ENCODE measurements around the gene POTEJ.
"Not testable (repeated sequence)": the region's sequence is repeated elsewhere in the genome, so short reads cannot be mapped to it uniquely, and the experiment has no call there.

POTEJ gene

GRCh38 chr2:130611140-130611539 lies at the start of gene POTEJ:
POTEJ (plus strand) TSS chr2:130611440; CDS start chr2:130611533, 93 bp downstream.
- not testable (repeated sequence) for DNase-seq (ENCODE audit: low read depth); H3K4me3 ChIP-seq (ENCODE audit: low read length)

GRCh38 chr2:130566165-130566564 lies 45.1 kb upstream of the POTEJ start:
- H3K4me3 ChIP-seq (ENCODE audit: low read length); DNase-seq (ENCODE audit: low read depth): not testable (repeated sequence)

DNA sequence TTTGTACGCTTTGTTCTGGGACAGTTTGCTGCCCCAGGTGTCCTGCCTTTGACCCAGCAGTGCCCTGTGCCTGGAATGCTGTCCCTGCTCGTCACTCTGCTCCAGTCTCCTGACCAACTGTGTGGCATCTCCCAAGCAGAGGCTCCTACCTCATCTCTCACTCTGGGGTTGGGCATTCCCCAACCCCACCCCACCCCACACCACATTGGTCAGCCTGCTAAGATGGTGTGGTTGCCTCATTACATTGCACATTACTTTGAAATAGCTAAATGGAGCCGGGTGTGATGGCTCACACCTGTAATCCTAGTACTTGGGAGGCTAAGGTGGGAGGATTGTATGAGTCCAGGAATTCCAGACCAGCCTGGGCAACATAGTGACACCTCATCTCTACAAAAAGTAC lies 39.3 kb upstream of the POTEJ start:
- H3K4me3 ChIP-seq (ENCODE audit: low read length); DNase-seq (ENCODE audit: low read depth): not testable (repeated sequence)

DNA sequence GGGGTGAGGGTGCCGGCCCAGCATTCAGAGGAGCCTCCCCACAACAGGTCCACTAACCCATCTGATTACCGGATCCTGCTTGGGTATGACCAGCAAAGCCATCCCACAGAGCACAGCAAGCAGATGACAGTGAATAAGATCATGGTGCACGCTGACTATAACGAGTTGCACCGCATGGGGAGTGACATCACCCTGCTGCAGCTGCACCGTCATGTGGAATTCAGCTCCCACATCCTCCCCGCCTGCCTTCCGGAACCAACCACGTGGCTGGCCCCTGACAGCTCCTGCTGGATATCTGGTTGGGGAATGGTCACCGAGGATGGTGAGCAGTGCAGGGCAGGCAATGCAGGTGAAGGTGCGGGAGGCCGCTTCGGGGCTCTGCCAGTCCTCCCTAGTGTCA lies 37.0 kb upstream of the POTEJ start:
- not testable (repeated sequence) for DNase-seq (ENCODE audit: low read depth); H3K4me3 ChIP-seq (ENCODE audit: low read length)

- not testable (repeated sequence) for H3K4me3 ChIP-seq (ENCODE audit: low read length); DNase-seq (ENCODE audit: low read depth)
Measured at GRCh38 chr2:130576209-130576784, 34.9 kb upstream of the POTEJ start.

DNA sequence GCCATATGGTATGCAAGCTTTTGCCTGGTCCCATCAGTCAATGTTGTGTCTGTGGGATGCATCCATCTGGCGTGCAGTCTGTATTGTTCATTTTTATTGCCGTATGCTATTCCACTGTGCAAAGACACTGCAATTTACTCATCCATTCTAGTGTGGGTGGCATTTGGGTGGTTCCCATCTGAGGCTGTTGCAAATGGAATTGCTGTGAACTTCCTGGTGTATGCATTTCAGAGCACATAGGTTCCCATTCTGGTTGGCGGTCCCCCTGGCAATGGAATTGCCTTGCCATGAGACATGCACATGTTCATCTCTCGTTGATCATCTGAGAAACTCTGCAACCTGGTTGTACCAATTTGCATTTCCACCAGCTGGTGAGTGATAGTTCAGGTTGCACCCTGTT lies 33.7 kb upstream of the POTEJ start:
- not testable (repeated sequence) for DNase-seq (ENCODE audit: low read depth); H3K4me3 ChIP-seq (ENCODE audit: low read length)

GRCh38 chr2:130579121-130579520 lies 32.1 kb upstream of the POTEJ start:
- H3K4me3 ChIP-seq (ENCODE audit: low read length); DNase-seq (ENCODE audit: low read depth): not testable (repeated sequence)

- not testable (repeated sequence) for H3K4me3 ChIP-seq (ENCODE audit: low read length); DNase-seq (ENCODE audit: low read depth)
Measured at GRCh38 chr2:130581491-130581890, 29.7 kb upstream of the POTEJ start.

DNA sequence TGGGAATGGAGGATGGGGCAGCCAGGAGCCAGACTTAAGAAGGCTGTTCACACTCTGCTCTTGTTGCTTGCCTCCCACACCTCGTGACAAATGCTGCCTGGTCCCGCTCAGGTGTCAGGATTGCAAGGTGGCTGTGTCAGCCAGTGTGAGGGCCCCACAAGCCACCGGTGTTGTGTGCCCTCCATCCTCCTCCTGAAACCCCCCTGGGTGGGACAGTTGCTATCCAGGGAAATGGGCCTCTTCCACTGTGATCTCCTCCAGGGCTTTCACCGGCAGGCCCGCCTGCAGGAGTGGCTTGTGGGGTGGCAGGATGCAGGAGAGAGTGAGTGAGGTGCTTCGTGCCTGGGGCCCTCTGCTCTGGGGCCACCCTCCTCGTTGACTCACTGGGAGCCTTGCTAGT lies 28.3 kb upstream of the POTEJ start:
- DNase-seq (ENCODE audit: low read depth); H3K4me3 ChIP-seq (ENCODE audit: low read length): not testable (repeated sequence)

DNA sequence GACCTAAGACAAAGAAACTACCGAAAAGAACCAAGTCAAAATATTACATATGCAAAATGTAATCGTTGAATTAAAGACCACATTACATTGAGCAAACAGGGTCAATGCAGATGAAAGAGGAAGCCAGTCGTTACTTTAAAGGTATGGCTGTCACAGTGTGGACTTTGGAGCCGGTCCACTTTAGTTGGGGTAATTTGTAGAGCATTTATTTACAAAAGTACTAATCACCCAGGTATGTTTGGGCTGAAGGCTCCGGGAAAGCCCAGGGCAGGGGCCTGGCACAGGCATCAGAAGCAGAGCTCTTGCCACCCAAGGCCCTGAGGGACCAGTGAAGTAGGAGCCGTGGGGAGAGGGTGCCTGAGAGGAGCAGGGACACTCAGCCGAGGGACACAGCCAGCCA lies 27.7 kb upstream of the POTEJ start:
- DNase-seq (ENCODE audit: low read depth); H3K4me3 ChIP-seq (ENCODE audit: low read length): not testable (repeated sequence)

DNA sequence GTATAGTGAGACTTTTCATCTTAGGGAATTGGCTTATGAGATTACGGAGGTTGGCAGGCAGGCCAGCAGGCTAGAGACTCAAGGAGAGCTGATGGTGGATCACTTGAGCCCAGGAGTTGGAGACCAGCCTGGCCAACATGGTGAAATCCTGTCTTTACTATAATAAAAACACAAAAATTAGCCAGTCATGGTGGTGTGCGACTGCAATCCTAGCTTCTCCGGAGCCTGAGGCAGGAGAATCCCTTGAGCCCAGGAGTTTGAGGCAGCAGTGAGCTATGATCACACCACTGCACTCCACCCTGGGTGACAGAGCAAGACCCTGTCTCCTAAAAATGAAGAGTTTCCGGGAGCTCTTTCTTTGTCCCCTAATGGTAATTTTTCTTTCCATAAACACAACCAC lies 26.5 kb upstream of the POTEJ start:
- DNase-seq (ENCODE audit: low read depth); H3K4me3 ChIP-seq (ENCODE audit: low read length): not testable (repeated sequence)

DNA sequence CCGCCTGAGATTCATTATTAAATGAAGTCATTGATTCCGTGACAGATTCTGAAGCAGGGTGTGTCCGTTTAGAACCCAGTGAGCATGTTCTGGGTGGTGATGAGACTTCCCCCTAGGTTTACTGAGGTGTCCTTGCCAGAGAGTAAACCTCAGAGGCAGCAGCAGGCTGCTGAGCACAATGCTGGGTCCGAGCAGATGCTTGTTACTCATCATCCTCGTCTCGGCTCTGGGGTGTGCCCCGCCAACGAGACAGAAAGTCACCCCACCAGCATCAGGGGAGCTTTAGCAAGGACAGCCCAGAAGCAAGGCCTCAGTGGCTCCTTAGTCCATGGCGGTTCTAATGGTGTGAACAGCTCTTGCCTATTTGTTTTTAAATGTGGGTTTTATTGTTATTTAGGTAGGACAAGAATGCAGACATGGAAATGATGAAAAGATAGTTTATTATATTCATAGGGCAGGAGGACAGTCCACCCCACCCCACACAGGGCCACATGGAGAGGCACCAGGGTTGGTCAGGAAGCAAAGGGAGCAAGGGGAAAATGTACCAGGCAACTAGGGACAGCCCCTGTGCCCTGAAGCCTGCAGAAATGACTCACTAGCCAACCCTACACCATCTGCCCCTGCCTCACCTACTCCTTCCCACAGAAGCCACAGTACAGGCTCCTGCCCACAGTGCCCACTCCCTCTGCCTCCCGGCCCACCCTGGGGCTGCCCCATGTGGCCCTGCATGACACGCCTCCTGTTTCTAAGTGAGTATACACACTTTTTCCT lies 22.4 kb upstream of the POTEJ start:
- H3K4me3 ChIP-seq (ENCODE audit: low read length); DNase-seq (ENCODE audit: low read depth): not testable (repeated sequence)

DNA sequence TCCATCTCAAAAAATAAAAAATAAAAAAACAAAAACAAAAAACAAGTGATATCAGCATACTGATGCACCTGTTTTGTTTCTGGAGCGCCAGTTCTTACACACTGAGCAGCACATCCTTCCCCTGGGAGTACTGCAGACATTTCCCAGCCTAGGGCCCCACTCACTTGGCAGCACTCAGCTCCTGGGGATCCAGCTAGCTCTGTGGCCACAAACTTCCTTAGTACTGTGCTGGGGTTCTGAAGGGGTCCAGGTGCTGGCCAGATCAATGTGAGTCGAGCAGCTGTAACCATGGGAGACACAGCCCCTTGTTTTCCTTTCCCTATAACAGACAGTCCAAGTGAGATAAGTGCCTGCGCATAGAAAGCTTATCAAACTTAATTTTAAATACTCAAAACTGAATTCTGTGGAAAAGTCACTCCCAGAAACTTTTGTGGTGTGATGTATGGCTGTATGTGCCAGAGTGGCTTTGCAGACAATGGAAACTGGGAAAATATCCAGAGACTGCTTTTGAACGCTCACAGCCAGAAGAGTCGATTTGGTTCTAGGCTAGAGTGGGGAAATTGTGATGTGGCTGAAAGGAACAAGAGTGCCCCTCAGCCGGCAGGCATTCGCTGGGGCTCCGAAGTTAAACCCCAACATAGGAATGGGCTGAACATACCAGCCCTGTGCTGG lies 20.9 kb upstream of the POTEJ start:
- H3K4me3 ChIP-seq (ENCODE audit: low read length) = not testable (repeated sequence)

DNA sequence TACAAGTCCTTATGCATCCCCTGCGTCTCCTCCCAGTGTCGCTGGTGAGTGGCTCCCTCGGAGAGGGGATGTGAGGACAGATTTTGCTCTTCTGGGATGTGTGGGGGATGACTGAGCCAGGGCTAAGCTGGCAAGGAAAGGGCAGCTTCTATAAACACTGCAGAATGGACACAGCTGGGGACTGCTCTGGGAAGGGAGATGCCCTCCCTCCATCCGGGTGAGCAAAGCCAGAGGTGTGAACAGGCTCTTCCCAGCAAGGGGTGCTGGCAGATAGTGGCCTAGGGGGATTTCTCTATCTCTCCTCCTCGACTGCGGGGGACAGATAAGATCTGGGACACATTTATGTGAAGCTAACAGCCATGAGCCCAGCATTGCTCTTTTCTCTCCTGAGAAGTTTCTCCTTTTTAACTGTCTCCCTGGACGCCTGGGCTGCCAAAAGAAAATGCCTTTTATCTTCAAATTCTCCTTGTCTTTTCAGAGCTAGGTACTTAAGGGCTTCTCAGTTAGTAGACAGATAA lies 20.3 kb upstream of the POTEJ start:
- H3K4me3 ChIP-seq (ENCODE audit: low read length); DNase-seq (ENCODE audit: low read depth): not testable (repeated sequence)

More for the DNA sequence above, 20.9 kb upstream of the POTEJ start:
- DNase-seq (ENCODE audit: low read depth) = not testable (repeated sequence)

GRCh38 chr2:130592791-130593414 lies 18.3 kb upstream of the POTEJ start:
- not testable (repeated sequence) for DNase-seq (ENCODE audit: low read depth); H3K4me3 ChIP-seq (ENCODE audit: low read length)

DNA sequence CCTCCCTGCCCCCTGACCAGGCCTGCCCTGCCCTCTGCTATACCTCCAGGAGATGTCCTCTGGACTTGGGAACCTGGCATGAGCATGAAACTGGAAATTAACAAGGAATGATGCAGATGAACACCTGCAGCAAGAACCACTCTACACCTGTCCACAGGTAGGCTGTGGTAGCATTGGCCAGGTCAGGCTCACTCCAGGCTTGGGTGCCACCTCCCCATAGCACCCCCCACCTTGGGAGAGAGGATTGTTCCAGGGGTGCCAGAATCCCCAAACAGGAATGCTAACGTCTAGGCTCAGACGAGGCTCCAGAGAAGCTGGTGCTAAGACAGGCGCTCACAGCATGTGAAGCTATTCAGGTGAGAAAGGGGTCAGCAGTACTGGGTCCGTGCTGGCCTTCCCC lies 17.2 kb upstream of the POTEJ start:
- H3K4me3 ChIP-seq (ENCODE audit: low read length); DNase-seq (ENCODE audit: low read depth): not testable (repeated sequence)

- DNase-seq (ENCODE audit: low read depth); H3K4me3 ChIP-seq (ENCODE audit: low read length): not testable (repeated sequence)
Measured at GRCh38 chr2:130596757-130597156, 14.5 kb upstream of the POTEJ start.

DNA sequence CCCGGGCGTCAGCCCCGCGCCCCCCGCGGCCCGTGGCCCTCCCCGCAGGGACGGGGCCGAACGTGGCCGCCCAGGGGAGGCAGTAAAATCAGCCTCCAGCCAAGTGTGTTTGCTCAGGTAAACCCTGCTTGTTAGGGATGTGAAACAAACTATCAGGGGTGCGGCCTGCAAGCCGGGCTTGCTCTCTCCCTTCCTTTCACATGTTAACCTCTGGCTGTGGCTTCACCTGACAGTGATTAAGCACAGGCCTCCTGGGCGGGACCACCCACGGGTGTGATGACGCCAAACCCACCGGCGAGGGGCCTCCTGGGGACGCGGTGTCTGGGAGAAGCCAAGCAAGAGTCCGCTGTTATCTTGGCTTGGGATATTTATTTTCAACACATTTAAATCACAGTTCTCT lies 13.2 kb upstream of the POTEJ start:
- H3K4me3 ChIP-seq (ENCODE audit: low read length); DNase-seq (ENCODE audit: low read depth): not testable (repeated sequence)

DNA sequence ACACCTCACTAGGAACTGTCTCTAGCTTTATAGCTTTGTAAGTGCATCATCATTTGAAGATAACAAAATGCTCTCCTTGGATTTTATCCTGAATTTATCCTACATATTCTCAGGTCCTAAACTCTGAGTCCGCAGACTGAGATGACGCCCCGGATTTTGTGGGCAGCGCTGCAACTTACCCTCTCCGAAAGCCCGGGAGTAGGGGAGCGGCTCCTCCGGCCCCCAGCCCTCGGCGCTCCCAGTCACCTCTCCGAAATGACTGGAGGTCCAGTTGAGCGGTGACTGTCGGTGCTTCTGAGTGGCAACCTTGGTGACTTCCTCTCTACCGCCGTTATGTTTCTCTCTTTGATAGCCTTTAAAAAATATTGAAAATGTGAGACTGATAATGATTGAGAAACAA lies 12.8 kb upstream of the POTEJ start:
- not testable (repeated sequence) for DNase-seq (ENCODE audit: low read depth); H3K4me3 ChIP-seq (ENCODE audit: low read length)

DNA sequence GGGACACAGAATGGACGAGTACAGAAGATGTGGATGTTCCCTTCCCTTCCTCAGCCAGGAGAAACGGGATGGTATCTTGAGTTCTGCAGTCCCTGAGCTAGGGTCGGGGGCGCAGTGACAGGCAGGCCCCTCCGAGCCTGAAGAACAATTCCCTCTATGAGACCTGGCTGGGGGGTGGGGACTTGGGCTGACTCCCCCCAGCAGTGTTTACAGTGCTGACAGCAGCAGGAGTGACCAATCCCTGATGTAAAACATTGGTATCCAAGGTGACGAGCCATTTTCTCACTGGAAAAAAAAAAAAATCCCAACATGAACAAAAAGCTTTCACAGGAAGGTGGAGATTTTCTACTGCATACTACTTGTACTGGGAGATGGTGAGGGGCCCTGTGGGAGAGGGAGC lies 11.8 kb upstream of the POTEJ start, which contains the start of gene CFC1:
CFC1 (minus strand) TSS at position 183 of the 400 bp plus-strand sequence. CDS start 288 bp downstream, outside the sequence.
- H3K4me3 ChIP-seq (ENCODE audit: low read length); DNase-seq (ENCODE audit: low read depth): not testable (repeated sequence)
